ENCODE measurements around the gene LCN9. TPM values are rescaled to one million over a fixed set of nuclear protein-coding genes. Genes with fewer than 3 reads are reported as not detected.

LCN9 gene
- total RNA-seq, 3 donors from 2014 or later, result 0.64 TPM; not detected in 2

- no peaks in the 10 kb centered on the region for H3K4me1 ChIP-seq
Observed at GRCh38 chr9:135616619-135617537, 46.2 kb upstream of the LCN9 start.

DNA sequence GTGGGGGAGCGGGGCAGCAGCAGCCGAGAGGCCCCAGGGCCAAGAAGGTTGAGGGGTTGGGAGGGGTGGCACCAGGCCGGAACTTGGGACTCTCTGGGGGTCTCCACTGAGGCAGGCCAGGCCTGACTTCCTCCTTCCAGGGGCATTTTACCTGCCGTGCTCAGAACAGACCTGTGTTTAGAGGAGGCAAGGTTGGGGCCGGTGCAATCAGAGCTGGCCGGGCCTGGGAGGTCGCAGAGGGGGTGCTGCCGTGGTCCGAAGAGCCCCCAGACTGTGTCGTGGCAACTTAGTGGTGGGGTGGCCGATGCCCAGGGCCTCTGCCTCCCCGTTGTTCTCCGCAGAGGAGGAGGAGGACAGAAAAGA, 45.6 kb upstream of the LCN9 start:
- Histone ChIP-seq H3K4me3 (no peak overlapping the region), H3K27me3 (peaks cover 0 to 66% of the 10 kb centered on the region in 2 donors), H3K27ac (no peak overlapping the region), H3K9me3 (no peaks in the 10 kb centered on the region), H3K36me3 (no peaks in the 10 kb centered on the region), H3K4me1 (no peaks in the 10 kb centered on the region)
- DNase-seq (ENCODE audit: low spot score in 2 of 2), result peak in 1 of 2 donors; percentile 6
- intact Hi-C loops (cut with DNase I; ENCODE audit: low total_unique reads), result no loop called here
- TF ChIP-seq, protein P1, sequence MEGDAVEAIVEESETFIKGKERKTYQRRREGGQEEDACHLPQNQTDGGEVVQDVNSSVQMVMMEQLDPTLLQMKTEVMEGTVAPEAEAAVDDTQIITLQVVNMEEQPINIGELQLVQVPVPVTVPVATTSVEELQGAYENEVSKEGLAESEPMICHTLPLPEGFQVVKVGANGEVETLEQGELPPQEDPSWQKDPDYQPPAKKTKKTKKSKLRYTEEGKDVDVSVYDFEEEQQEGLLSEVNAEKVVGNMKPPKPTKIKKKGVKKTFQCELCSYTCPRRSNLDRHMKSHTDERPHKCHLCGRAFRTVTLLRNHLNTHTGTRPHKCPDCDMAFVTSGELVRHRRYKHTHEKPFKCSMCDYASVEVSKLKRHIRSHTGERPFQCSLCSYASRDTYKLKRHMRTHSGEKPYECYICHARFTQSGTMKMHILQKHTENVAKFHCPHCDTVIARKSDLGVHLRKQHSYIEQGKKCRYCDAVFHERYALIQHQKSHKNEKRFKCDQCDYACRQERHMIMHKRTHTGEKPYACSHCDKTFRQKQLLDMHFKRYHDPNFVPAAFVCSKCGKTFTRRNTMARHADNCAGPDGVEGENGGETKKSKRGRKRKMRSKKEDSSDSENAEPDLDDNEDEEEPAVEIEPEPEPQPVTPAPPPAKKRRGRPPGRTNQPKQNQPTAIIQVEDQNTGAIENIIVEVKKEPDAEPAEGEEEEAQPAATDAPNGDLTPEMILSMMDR (IDR thresholded peaks at IDR 0.05), result no peak
- TF ChIP-seq POLR2A (IDR thresholded peaks at IDR 0.05) (no peak), POLR2AphosphoS5 (IDR thresholded peaks at IDR 0.05) (no peak)

More at GRCh38 chr9:135616619-135617537, 46.2 kb upstream of the LCN9 start:
- Histone ChIP-seq H3K36me3 (no peaks in the 10 kb centered on the region), H3K27me3 (peaks cover 0 to 70% of the 10 kb centered on the region in 2 donors), H3K4me3 (no peak overlapping the region), H3K9me3 (no peaks in the 10 kb centered on the region), H3K27ac (no peak overlapping the region)
- TF ChIP-seq POLR2A (IDR thresholded peaks at IDR 0.05), result no peak
- TF ChIP-seq, protein P1 (IDR thresholded peaks at IDR 0.05), result no peak
- no peak for TF ChIP-seq POLR2AphosphoS5 (IDR thresholded peaks at IDR 0.05)
- intact Hi-C loops (cut with DNase I; ENCODE audit: low total_unique reads), result no loop called here
- DNase-seq (ENCODE audit: low spot score in 2 of 2), result peak in 1 of 2 donors; percentile 14

GRCh38 chr9:135617991-135618411, 45.1 kb upstream of the LCN9 start:
- intact Hi-C loops (cut with DNase I; ENCODE audit: low total_unique reads), result no loop called here
- peaks cover 0 to 64% of the 10 kb centered on the region in 2 donors for H3K27me3 ChIP-seq
- H3K4me3 ChIP-seq, result no peak overlapping the region
- no peaks in the 10 kb centered on the region for H3K4me1 ChIP-seq
- H3K36me3 ChIP-seq, result no peaks in the 10 kb centered on the region
- H3K27ac ChIP-seq, result no peak overlapping the region
- DNase-seq (ENCODE audit: low spot score in 2 of 2), result peak in 1 of 2 donors; percentile 7
- no peaks in the 10 kb centered on the region for H3K9me3 ChIP-seq
- TF ChIP-seq POLR2A (IDR thresholded peaks at IDR 0.05), result no peak
- no peak for TF ChIP-seq POLR2AphosphoS5 (IDR thresholded peaks at IDR 0.05)
- TF ChIP-seq, protein P1 (IDR thresholded peaks at IDR 0.05), result no peak

- no peaks in the 10 kb centered on the region for H3K36me3 ChIP-seq
- no peaks in the 10 kb centered on the region for H3K9me3 ChIP-seq
- DNase-seq (ENCODE audit: low spot score in 2 of 2), result peak in 1 of 2 donors; percentile 2
- intact Hi-C loops (cut with DNase I; ENCODE audit: low total_unique reads), result no loop called here
- no peaks in the 10 kb centered on the region for H3K4me1 ChIP-seq
- H3K27ac ChIP-seq, result no peak overlapping the region
- TF ChIP-seq, protein P1 (IDR thresholded peaks at IDR 0.05), result no peak
- TF ChIP-seq POLR2AphosphoS5 (IDR thresholded peaks at IDR 0.05) (no peak), POLR2A (IDR thresholded peaks at IDR 0.05) (no peak)
- peaks cover 0 to 54% of the 10 kb centered on the region in 2 donors for H3K27me3 ChIP-seq
- H3K4me3 ChIP-seq, result no peak overlapping the region
Observed at GRCh38 chr9:135618866-135619598, 44.1 kb upstream of the LCN9 start.

- intact Hi-C loops (cut with DNase I; ENCODE audit: low total_unique reads), result no loop called here
- Histone ChIP-seq H3K4me1 (no peaks in the 10 kb centered on the region), H3K9me3 (no peaks in the 10 kb centered on the region), H3K27ac (no peak overlapping the region), H3K27me3 (peaks cover 0 to 49% of the 10 kb centered on the region in 2 donors), H3K36me3 (no peaks in the 10 kb centered on the region), H3K4me3 (no peak overlapping the region)
- peak in 1 of 2 donors; percentile 2 for DNase-seq (ENCODE audit: low spot score in 2 of 2)
- TF ChIP-seq, protein P1 (IDR thresholded peaks at IDR 0.05), result no peak
- TF ChIP-seq POLR2AphosphoS5 (IDR thresholded peaks at IDR 0.05), result no peak
- no peak for TF ChIP-seq POLR2A (IDR thresholded peaks at IDR 0.05)
Observed at GRCh38 chr9:135619599-135619886, 43.6 kb upstream of the LCN9 start.
